Epithelial cell of esophagus (primary cell): ENCODE measurements around the gene NR2F1.
"Not testable (repeated sequence)": the region's sequence is repeated elsewhere in the genome, so short reads cannot be mapped to it uniquely, and the experiment has no call there.

Experiments used
- DNase-seq: peaks from one replicate; pipeline ENCODE4 v3.0.0; 2010; ENCODE audit warnings: low read depth
- H3K4me3 ChIP-seq: 2 replicates; pipeline ENCODE4 v1.5.1; 2011; ENCODE audit warnings: mild to moderate bottlenecking, low read length, control low read depth
- TF ChIP-seq, protein P1 (sequence below): IDR thresholded peaks from 2 replicates; pipeline ENCODE4 v1.5.1; 2011; ENCODE audit warnings: low read depth, mild to moderate bottlenecking, low read length, control low read depth, inconsistent platforms; ENCODE audit not compliant: insufficient read depth; ENCODE audit errors: missing control alignments

The NR2F1 gene

DNA sequence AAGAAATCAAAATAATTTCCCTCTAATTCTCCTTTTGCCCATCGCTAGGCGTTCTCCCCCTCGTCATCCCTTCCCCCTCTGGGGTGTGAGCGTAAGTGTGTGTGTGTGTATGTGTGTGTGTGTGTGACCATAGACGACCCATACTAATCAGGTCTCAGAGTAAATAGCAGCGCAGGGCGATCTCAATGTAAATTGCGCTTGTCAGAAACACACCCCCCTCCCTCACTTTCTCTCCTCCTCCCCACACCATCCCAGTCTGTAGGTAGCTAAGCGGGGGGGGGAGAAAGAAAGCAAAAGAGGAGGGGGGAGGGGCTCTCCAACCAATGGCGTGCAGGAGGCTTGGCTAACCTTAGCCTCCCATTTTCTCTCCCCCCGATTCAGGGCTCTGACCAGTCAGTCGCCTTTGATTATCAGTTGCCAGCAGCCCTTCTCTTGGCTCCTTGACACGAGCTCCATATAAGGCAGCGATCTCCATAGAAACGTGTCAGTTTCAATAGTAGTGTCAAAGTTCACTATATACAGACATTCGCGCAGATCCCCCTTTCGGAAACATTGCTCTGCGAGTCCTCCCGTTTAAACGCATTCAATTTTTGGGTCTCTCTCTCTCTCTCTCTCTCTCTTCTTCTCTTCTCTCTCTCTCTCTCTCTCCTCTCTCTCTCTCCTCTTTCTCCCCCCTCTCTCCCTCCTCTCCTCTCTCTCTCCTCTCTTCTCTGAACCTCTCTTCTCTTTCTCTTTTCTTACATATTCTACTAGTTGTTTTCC is at the start of gene NR2F1:
Gene NR2F1, plus strand, starts transcription at position 546 of the 762 bp plus-strand sequence. CDS start 1,802 bp downstream, outside the sequence.
- H3K4me3 ChIP-seq = peak within 1 kb of the TSS; percentile 59
- TF ChIP-seq, protein P1, sequence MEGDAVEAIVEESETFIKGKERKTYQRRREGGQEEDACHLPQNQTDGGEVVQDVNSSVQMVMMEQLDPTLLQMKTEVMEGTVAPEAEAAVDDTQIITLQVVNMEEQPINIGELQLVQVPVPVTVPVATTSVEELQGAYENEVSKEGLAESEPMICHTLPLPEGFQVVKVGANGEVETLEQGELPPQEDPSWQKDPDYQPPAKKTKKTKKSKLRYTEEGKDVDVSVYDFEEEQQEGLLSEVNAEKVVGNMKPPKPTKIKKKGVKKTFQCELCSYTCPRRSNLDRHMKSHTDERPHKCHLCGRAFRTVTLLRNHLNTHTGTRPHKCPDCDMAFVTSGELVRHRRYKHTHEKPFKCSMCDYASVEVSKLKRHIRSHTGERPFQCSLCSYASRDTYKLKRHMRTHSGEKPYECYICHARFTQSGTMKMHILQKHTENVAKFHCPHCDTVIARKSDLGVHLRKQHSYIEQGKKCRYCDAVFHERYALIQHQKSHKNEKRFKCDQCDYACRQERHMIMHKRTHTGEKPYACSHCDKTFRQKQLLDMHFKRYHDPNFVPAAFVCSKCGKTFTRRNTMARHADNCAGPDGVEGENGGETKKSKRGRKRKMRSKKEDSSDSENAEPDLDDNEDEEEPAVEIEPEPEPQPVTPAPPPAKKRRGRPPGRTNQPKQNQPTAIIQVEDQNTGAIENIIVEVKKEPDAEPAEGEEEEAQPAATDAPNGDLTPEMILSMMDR = no peak

GRCh38 chr5:93545872-93546271 is 37.1 kb upstream of the NR2F1 start:
- TF ChIP-seq, protein P1 = no peak
- no peak overlapping the region for H3K4me3 ChIP-seq
- no peak for DNase-seq

More for the DNA sequence above, at the start of gene NR2F1:
- DNase-seq = peak; percentile 54

DNA sequence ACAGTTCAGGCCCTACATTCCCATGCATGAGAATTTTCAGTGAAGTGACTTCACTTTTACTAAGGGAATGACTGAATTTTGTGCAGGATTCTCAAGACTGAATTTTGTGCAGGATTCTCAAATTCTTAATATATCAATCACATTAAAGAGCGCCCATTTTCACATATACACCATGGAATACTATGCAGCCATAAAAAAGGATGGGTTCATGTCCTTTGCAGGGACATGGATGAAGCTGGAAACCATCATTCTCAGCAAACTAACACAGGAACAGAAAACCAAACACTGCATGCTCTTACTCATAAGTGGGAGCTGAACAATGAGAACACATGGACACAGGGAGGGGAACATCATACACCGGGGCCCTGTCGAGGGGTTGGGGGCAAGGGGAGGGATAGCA is 33.4 kb upstream of the NR2F1 start:
- H3K4me3 ChIP-seq, DNase-seq: not testable (repeated sequence)

- H3K4me3 ChIP-seq = no peak overlapping the region
- TF ChIP-seq, protein P1 = no peak
- no peak for DNase-seq
Observed at GRCh38 chr5:93557021-93557604, 25.9 kb upstream of the NR2F1 start.

DNA sequence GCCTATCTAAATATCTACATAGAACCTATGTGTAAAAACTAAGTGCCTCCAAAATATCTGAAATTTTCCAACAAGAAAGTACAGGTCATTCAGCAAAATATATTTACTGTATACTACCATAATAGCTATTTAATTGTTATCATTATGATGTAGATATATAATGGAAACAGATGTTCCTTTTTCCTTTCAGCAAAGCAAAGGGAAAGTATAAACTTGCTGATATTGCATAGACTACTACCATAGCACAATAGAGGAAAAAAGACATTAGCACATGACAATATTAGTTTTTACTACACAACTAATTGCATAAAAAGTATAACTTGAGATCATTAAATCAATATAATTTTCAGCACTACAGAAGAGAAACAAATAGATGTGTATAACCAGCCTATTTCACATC is 16.9 kb upstream of the NR2F1 start:
- no peak for DNase-seq
- H3K4me3 ChIP-seq = no peak overlapping the region
- TF ChIP-seq, protein P1 = no peak

DNA sequence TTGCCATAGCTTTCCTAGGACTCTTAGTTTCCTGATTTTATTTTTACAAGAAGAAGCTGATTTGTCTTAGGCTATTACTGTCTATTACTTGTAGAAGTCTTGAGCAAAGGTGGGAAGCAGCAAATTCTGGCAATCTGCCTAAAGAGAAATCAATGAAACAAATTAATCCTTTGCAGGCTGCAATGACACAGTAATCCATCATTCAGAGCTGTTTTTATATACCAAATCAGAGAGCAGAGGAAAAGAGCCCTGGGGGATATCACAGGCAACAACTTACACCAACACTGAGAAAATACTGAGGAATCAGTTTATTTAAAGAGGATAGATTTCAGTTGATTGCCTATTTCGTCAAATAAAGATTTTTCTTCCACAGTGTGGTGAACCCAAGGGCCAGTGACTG is 15.6 kb upstream of the NR2F1 start:
- no peak for DNase-seq
- TF ChIP-seq, protein P1 = no peak
- H3K4me3 ChIP-seq = no peak overlapping the region

GRCh38 chr5:93569300-93570160 is 13.5 kb upstream of the NR2F1 start:
- DNase-seq = no peak
- TF ChIP-seq, protein P1 = no peak

More at GRCh38 chr5:93569300-93570160, 13.5 kb upstream of the NR2F1 start:
- no peak overlapping the region for H3K4me3 ChIP-seq
